Thymus (tissue), 11 donors: ENCODE results near the gene CACFD1. TPM values are rescaled to one million over a fixed set of nuclear protein-coding genes. Genes with fewer than 3 reads are reported as not detected.

Experiments used
- DNase-seq, 9 donors: peaks; one replicate each; pipeline ENCODE4 v3.0.0-alpha.2; 2013; ENCODE audit warnings: low spot score in 9 of 9, low read depth in 6 of 9, missing footprints in 1 of 9
- H3K27ac ChIP-seq, 2 donors: one replicate each; pipeline ENCODE4 v1.5.1; 2013; ENCODE audit warnings: control low read depth in 1 of 2, low read depth in 1 of 2, low read length in 1 of 2, mild to moderate bottlenecking in 1 of 2, moderate library complexity in 1 of 2
- H3K27me3 ChIP-seq, 2 donors: one replicate each; pipeline ENCODE4 v1.5.1; 2013; ENCODE audit warnings: low read length in 1 of 2; ENCODE audit not compliant: control insufficient read depth in 2 of 2, insufficient read depth in 1 of 2
- H3K36me3 ChIP-seq, 2 donors: one replicate each; pipeline ENCODE4 v1.5.1; 2013; ENCODE audit warnings: low read length in 1 of 2, mild to moderate bottlenecking in 1 of 2, moderate library complexity in 1 of 2; ENCODE audit not compliant: control insufficient read depth in 2 of 2, insufficient read depth in 2 of 2
- H3K4me1 ChIP-seq, 2 donors: one replicate each; pipeline ENCODE4 v1.5.1; 2013; ENCODE audit warnings: low read length in 2 of 2; ENCODE audit not compliant: control insufficient read depth in 2 of 2, insufficient read depth in 2 of 2
- H3K4me3 ChIP-seq, 2 donors: one replicate each; pipeline ENCODE4 v1.5.1; 2013; ENCODE audit warnings: low read length in 2 of 2, control low read depth in 1 of 2, mild to moderate bottlenecking in 1 of 2
- H3K9me3 ChIP-seq, 2 donors: one replicate each; pipeline ENCODE4 v1.5.1; 2013; ENCODE audit warnings: low read length in 1 of 2, mild to moderate bottlenecking in 1 of 2; ENCODE audit not compliant: control insufficient read depth in 2 of 2, insufficient read depth in 1 of 2
- WGBS: extraction: QIAGEN DNeasy Blood & Tissue Kit; methylation state at CpG from one replicate; pipeline ENCODE4 v1.1.7; 2013; 5-methylcytosine and 5-hydroxymethylcytosine counted together
- polyA plus RNA-seq: library from polyadenylated mRNA; stranded (reverse); fragments of 200-250 nt; gene quantifications from one replicate; pipeline ENCODE4 v1.2.3, GENCODE V29; 2013
- total RNA-seq: library from RNA; stranded (reverse); fragments of 120-200 nt; gene quantifications from one replicate; pipeline ENCODE4 v1.2.4, GENCODE V29; 2013
- donor health status: healthy.

The CACFD1 gene
- total and polyA plus RNA-seq, 2 donors: 6.1 to 9.1 TPM

- 88% methylated on average over 19 of the region's 19 CpGs for WGBS
- Histone ChIP-seq H3K4me3 (no peak overlapping the region), H3K36me3 (no peaks in the 10 kb centered on the region), H3K27me3 (peaks cover 0 to 10% of the 10 kb centered on the region in 2 donors), H3K4me1 (no peaks in the 10 kb centered on the region), H3K9me3 (no peaks in the 10 kb centered on the region), H3K27ac (no peak overlapping the region)
- DNase-seq: no peak
Measured at GRCh38 chr9:133499132-133499891, 39.5 kb downstream of the CACFD1 start.

- no peak for DNase-seq
- Histone ChIP-seq H3K36me3 (no peaks in the 10 kb centered on the region), H3K27ac (no peak overlapping the region), H3K4me1 (no peaks in the 10 kb centered on the region), H3K9me3 (no peaks in the 10 kb centered on the region), H3K27me3 (peaks cover 0 to 10% of the 10 kb centered on the region in 2 donors), H3K4me3 (no peak overlapping the region)
- 90% methylated on average over 12 of the region's 12 CpGs for WGBS
Measured at GRCh38 chr9:133499892-133500270, 40.1 kb downstream of the CACFD1 start.

GRCh38 chr9:133502112-133502511 is 42.3 kb downstream of the CACFD1 start:
- WGBS: 99% methylated on average over 1 of the region's 1 CpG
- DNase-seq: no peak
- Histone ChIP-seq H3K4me3 (no peak overlapping the region), H3K36me3 (no peaks in the 10 kb centered on the region), H3K9me3 (no peaks in the 10 kb centered on the region), H3K27ac (no peak overlapping the region), H3K4me1 (no peaks in the 10 kb centered on the region), H3K27me3 (peaks cover 0 to 6% of the 10 kb centered on the region in 2 donors)

GRCh38 chr9:133505186-133505830 is 45.5 kb downstream of the CACFD1 start:
- WGBS: 97% methylated on average over 13 of the region's 13 CpGs
- DNase-seq: no peak
- no peaks in the 10 kb centered on the region for H3K9me3 ChIP-seq
- H3K36me3 ChIP-seq: no peaks in the 10 kb centered on the region
- H3K4me1 ChIP-seq: peaks cover 3 to 17% of the 10 kb centered on the region in 2 donors
- no peaks in the 10 kb centered on the region for H3K27me3 ChIP-seq
- no peak overlapping the region for H3K27ac ChIP-seq
- no peak overlapping the region for H3K4me3 ChIP-seq

GRCh38 chr9:133505901-133506652 is 46.3 kb downstream of the CACFD1 start:
- no peaks in the 10 kb centered on the region for H3K36me3 ChIP-seq
- no peak for DNase-seq
- H3K9me3 ChIP-seq: no peaks in the 10 kb centered on the region
- H3K4me1 ChIP-seq: peaks cover 3 to 17% of the 10 kb centered on the region in 2 donors
- H3K4me3 ChIP-seq: no peak overlapping the region
- H3K27me3 ChIP-seq: no peaks in the 10 kb centered on the region
- H3K27ac ChIP-seq: no peak overlapping the region
- 95% methylated on average over 23 of the region's 23 CpGs for WGBS

GRCh38 chr9:133506653-133507038 is 46.9 kb downstream of the CACFD1 start:
- H3K4me3 ChIP-seq: no peak overlapping the region
- no peak overlapping the region for H3K27ac ChIP-seq
- no peaks in the 10 kb centered on the region for H3K9me3 ChIP-seq
- 96% methylated on average over 18 of the region's 18 CpGs for WGBS
- no peaks in the 10 kb centered on the region for H3K27me3 ChIP-seq
- no peaks in the 10 kb centered on the region for H3K36me3 ChIP-seq
- DNase-seq: no peak
- peaks cover 3 to 17% of the 10 kb centered on the region in 2 donors for H3K4me1 ChIP-seq

GRCh38 chr9:133507246-133507965 is 47.6 kb downstream of the CACFD1 start:
- no peaks in the 10 kb centered on the region for H3K36me3 ChIP-seq
- H3K4me1 ChIP-seq: peaks cover 3 to 17% of the 10 kb centered on the region in 2 donors
- DNase-seq: no peak
- no peak overlapping the region for H3K27ac ChIP-seq
- 97% methylated on average over 24 of the region's 24 CpGs for WGBS
- no peaks in the 10 kb centered on the region for H3K27me3 ChIP-seq
- no peaks in the 10 kb centered on the region for H3K9me3 ChIP-seq
- no peak overlapping the region for H3K4me3 ChIP-seq

GRCh38 chr9:133508046-133508445 is 48.3 kb downstream of the CACFD1 start:
- H3K4me1 ChIP-seq: peaks cover 3 to 19% of the 10 kb centered on the region in 2 donors
- H3K27ac ChIP-seq: no peak overlapping the region
- no peaks in the 10 kb centered on the region for H3K9me3 ChIP-seq
- H3K27me3 ChIP-seq: no peaks in the 10 kb centered on the region
- H3K36me3 ChIP-seq: no peaks in the 10 kb centered on the region
- DNase-seq: no peak
- no peak overlapping the region for H3K4me3 ChIP-seq
- 98% methylated on average over 8 of the region's 8 CpGs for WGBS
